HG02885 (cell line): ENCODE results near the gene QTRT2.

Experiments used
- ATAC-seq: cut with Tn5 transposase; IDR thresholded peaks from one replicate; pipeline ENCODE4 v1.9.1; 2021; ENCODE audit warnings: mild to moderate bottlenecking; ENCODE audit not compliant: unreplicated experiment, poor library complexity

Gene QTRT2

DNA sequence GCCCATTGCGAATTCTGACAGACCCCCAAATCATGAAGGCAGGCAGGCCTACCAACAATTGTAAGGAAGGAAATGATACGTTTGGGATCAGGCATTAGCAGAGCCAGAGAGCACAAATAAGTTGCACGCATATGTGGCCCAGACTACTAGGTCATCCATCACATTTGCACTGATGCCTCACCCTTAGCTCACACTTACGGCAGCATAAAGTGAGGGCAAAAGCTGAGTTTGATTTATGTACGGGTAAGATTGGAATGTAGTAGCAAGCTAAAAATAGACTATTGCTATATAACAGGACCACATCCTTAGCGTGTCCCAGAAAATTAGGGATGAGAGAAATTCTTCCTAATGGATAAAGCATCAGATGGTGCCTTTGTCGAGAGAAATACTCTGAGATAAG is 58.6 kb downstream of the QTRT2 start:
- ATAC-seq, result no peak

- ATAC-seq, result no peak
Measured at GRCh38 chr3:114119776-114120175, 63.2 kb downstream of the QTRT2 start.

DNA sequence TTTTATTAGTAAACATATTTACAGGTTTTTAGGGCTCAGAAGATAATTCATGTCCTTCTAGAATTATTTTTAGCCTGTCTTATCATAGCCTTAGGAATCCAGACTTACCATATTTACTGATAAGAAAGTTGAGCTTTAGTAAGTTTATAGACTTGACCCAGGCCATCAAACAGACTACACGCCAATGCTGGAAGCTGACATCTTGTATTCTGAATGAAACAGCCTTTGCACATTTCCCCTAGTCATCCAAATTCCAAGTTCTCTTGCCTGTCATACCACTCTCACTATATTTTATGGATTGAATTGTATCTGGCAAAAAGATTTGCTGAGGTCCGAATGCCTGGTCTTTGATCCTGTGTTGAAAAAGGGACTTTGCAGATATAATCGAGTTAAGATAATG is 63.7 kb downstream of the QTRT2 start:
- ATAC-seq, result no peak

- no peak for ATAC-seq
Measured at GRCh38 chr3:114122027-114122709, 65.6 kb downstream of the QTRT2 start.

DNA sequence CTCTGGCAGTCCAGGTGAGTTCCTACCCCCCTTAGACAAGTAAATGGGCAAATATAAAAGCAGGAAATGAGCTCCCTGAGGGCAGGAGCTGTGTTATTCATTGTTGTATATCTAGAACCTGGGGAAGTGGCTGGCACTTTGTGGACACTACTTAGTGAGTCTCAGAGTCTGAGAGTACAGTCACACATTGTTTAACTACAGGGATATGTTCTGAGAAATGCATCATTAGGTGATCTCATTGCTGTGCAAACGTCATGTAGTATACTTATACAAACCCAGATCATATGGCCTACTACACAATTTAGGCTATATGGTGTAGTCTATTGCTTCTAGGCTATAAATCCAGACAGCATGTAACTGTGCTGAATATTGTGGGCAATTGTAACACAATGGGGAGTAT is 69.9 kb downstream of the QTRT2 start:
- no peak for ATAC-seq

- no peak for ATAC-seq
Measured at GRCh38 chr3:114127517-114127916, 71.0 kb downstream of the QTRT2 start.

DNA sequence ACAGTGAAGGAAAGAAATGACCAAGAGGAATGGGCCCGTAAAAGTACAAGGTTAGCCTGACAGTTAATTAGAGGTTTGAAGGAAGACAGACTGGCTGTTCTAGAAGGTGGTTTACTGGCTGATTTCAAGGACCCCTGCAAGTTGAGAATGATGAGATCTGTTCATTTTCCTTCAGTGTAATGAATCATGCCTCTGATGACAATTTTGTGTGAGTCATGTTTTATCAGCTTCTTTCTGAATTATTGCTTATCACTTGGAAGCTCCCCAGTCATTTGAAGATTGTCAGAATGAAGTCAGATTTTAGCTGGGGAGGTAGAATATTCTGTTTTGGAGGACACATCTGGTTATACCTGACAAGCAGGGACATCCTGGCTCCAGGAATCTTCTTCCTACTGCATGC is 71.7 kb downstream of the QTRT2 start:
- no peak for ATAC-seq

GRCh38 chr3:114128826-114129225 is 72.3 kb downstream of the QTRT2 start:
- ATAC-seq, result no peak

DNA sequence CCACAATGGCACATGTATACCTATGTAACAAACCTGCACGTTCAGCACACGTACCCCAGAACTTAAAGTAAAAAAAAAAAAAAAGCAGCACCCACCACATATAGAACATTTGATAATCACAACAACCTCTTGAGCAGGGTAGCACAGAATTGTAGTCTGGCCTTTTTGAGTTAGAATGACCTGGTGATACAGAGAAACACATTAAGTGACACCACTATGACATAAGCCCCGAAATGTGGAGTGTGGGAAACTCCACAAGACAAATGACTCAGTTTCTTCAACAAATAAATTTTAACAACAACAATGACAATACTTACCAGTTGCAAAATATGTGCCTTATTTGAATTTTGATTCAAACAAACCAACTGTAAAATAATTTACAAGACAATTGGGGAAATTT is 76.0 kb downstream of the QTRT2 start:
- no peak for ATAC-seq

DNA sequence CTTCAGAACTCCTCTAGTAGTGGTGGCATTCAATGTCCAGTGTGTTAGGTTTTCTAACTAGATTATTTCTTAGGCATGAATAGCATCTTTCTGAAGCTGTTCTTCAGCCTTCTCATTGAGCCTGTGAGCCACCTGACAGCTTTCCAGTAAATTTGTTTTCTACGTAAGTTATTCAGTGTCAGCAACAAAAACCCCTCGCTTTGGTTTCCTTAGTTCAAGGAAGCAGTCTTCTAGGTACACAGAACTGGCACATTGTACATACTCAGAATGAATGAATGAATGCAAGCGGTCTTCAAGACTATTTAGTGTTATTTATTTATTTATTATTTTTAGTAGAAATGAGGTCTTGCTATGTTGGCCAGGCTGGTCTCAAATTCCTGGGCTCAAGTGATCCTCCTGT is 77.4 kb downstream of the QTRT2 start:
- ATAC-seq, result no peak
